Hematopoietic multipotent progenitor cell (in vitro differentiated cells): ENCODE data around the gene WFDC10B. TPM values are rescaled to one million over a fixed set of nuclear protein-coding genes. Genes with fewer than 3 reads are reported as not detected.
"Not testable (repeated sequence)": the region's sequence is repeated elsewhere in the genome, so short reads cannot be mapped to it uniquely, and the experiment has no call there.

ENCODE experiments used
- DNase-seq, 3 donors: peaks; one replicate each; pipeline ENCODE4 v3.0.0-alpha.2; 2011 to 2015; ENCODE audit warnings: low read depth in 2 of 3, low spot score in 2 of 3
- total RNA-seq: library from RNA; depleted of rRNA; stranded (reverse); fragments of >200 nt; gene quantifications from one replicate; pipeline ENCODE4 v1.2.3, GENCODE V29; 2012

The WFDC10B gene
- total RNA-seq = not detected

DNA sequence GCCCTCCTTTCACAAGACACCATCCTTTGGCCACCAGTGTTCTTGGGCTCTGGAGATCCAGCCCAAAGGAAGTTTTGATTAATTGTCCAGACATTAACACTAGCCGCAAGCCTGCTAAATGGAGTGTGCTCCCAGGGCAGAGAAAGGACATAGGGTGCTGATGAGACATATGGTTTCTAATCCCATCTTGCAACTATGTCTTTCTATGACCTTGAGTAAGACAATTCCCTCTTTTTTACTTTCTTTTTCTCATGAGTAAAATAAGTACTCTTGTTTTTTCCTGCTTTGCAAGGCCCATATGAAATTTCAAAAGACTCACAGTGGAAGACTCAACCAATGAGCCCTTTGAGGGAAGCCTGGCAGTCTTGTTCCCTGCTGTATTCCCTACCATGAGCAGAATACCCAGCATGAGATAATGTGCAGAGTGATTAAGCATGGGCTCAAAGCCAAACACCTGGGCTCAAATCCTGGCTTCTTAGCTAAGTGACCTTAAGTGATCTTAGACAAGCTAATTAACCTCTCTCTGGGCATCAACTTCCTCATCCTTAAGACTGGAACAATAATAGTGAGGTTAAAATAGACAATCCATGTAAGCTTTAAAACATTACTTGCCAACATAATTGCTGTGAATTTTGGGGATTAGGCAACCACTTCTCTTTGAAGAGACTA, at the start of gene WFDC10B:
WFDC10B (minus strand) TSS at position 51 of the 669 bp plus-strand sequence. CDS start 19,027 bp downstream, outside the sequence.
- DNase-seq = no peak

DNA sequence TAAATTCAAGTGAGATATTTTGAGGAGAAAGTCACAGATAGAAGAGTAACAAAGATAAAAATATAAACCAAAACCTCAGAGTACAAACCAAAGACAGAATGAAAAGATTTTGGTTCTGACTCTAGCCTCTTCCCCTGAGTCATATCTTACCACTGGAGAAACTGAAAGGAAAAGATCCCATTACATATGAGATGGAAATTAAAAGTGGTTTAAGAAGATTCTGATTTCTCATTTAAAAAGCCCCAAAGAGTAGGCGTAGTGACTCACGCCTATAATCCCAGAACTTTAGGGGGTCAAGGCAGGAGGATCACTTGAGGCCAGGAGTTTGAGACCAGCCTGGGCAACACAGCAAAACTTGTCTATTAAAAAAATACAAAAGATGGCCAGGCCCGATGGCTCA, 47.9 kb upstream of the WFDC10B start:
- DNase-seq = no peak

DNA sequence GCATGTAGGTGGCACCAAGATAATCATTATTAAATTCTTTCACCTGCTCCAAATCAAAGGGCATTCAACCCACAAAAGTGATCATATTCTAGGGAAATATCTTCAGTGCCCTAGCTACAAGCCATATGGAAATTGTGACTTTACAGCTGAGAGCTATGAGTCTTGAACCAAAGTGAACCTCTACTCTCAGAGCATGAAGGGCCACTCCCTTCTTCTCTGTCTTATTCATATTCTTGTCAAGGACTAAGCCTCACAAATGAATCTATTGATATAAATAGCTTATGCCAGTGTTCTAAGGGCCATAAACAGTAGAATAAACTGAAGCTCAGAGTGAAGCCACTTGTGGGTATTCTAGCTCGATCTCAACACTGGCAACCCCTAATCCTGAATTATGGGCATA, 46.9 kb upstream of the WFDC10B start:
- no peak for DNase-seq

DNA sequence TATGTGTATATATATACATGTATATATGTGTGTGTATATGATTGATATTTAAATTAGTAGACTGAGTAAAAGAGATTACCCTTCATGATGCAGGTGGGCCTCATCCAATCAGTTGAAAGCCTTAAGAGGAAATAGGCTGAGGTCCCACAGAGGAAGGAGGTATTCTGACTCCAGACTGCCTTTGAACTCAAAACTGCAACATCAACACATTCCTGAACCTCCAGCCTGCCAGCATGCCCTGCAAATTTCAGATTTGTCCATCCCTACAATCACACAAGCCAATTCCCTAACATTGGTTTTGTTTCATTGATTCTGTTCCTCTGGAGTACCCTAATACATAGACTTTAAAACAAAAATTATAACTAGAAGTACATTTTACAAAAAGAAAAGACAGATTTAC, 40.2 kb upstream of the WFDC10B start:
- no peak for DNase-seq

DNA sequence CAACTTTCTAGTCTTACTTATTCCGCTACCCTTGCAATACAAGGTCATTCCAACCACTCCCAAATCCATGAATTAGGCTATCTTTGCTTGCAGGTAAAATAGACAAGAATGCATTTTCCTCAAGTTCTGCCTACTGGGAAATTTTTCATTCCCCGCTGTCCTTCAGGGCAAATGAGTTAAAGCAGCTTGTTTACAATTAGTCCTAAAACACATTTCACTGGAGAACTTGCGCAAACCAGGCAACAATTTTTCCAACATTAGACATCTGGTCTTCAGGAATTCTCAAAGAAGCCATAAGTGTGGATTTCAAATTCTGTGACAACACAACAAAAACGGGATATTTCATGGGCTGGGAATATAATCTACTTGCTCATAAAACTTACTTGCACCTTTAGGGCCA, 37.8 kb upstream of the WFDC10B start:
- DNase-seq = no peak

DNA sequence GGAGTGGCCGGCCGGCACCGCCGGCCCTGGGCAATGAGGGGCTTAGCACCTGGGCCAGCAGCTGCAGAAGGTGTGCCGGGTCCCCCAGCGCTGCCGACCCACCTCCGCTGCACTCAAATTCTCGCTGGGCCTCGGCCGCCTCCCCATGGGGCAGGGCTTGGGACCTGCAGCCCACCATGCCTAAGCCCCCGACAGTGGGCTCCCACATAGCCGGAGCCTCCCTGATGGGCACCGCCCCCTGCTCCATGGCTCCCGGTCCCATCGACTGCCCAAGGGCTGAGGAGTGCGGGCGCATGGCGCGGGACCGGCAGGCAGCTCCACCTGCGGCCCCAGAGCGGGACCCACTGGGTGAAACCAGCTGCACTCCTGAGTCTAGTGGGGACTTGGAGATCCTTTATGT, 31.2 kb upstream of the WFDC10B start:
- DNase-seq = no peak

DNA sequence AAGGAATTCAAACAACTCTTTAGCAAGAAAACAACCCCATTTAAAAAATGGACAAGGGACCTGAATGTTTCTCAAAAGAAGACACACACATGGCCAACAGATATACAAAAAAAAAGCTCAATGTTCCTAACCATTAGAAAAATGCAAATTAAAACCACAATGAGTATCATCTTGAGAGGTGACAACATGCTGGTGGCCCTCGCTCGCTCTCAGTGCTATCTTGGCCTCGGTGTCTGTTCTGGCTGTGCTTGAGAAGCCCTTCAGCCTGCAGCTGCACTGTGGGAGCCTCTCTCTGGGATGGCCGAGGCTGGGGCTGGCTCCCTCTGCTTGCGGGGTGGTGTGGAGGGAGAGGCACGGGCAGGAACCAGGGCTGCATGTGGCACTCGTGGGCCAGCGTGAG, 30.7 kb upstream of the WFDC10B start:
- DNase-seq = no peak

DNA sequence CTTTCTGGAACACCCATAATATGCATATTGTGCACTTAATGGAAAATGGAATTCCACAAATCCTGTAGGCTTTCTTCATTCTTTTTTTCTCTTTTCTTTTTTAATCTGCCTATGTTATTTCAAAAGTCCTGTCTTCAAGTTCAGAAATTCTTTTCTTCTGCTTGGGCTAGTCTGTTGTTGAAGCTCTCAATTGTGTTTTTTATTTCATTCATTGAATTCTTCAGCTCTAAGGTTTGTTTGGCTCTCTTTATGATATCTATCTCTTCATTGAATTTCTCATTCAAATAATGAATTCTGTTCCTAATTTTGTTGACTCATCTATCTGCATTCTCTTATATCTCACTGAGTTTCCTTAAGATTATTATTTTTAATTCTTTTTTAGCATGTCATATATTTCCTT, 27.4 kb upstream of the WFDC10B start:
- no peak for DNase-seq

DNA sequence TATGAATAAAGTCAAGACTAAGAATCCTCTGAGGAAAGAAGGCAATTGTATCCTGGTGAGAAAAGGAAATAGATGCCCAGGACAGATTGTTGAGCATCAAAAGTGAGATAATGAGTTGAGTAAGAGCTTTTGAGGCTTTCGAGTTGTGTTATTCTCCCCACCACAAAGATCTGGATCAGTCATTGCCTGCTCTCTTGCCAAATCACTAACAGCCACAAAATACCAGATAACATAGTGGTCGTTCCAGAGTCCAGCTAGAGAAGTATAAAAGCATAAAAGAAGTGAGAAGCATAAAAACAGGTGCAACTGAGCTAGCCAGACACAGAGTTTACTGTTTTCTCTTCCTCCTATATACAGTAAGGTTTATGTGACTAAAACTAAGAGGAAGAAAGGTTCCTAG, 22.2 kb upstream of the WFDC10B start:
- DNase-seq = no peak

DNA sequence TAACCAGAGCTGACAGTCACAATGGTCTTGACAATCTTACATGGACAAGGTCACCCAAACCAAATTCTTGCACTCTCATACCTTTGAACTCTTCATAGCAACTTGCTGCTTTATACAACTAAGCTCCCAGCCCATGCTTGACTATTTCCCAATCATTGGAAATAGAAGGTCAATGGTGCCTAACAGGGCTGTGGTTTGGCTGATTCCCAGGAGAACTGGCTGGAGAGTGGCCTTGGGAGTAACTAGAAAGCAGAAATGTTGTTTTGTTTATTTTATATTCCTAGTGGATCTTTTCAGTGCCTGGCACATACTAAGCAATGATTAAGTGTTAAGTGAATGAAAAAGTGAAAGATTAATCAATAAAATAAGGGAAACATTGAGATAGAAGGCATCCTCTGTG, 20.3 kb upstream of the WFDC10B start:
- DNase-seq = no peak

DNA sequence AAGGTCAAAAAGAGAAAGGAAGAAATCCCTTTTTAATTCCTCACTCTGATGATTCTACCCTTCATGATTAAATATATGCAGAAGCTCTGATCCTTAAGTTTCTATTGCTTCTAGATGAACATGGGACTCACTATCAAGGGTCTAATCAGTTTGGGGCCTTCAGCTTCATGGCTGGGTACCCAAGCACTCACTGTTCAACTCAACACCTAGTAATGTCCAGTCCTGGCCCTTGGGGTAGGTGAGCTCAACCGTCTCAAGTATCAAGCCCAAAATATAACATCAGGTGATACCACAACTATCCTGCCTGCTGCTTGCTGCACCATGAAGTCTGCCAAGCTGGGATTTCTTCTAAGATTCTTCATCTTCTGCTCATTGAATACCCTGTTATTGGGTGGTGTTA, 17.2 kb upstream of the WFDC10B start, which contains the start of gene SPINT4:
SPINT4 (plus strand) TSS at position 301 of the 400 bp plus-strand sequence; CDS start at position 322, 21 bp downstream.
- no peak for DNase-seq

DNA sequence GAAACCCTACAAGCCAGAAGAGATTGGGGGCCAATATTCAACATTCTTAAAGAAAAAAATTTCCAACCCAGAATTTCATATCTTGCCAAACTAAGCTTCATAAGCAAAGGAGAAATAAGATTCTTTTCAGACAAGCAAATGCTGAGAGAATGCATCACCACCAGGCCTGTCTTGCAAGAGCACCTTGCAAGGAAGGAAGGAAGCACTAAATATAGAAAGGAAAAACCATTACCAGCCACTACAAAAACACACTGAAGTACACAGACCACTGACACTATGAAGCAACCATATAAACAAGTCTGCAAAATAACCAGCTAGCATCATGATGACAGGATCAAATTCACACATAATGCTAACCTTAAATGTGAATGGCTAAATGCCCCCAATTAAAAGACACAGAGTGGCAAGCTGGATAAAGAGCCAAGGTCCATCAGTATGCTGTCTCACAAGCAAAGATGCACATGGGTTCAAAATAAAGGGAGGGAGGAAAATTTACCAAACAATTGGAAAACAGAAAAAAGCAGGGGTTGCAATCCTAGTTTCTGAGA, 11.4 kb upstream of the WFDC10B start:
- DNase-seq = not testable (repeated sequence)

DNA sequence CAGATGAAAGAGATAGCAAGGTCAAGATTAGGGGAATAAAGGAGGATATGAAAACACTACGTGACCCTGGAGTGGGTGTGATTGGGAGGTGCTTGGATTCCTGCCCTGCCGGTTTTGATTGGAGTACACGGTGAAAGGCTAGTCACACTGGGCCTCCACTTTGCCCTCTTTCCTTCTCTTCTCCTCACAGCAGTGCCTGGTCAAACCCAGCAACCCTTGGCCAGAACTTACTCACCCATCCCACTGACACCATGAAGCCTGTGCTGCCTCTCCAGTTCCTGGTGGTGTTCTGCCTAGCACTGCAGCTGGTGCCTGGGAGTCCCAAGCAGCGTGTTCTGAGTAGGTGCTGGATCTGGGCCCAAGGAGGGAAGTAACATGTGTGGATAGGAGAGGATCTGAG, 2.9 kb downstream of the WFDC10B start, which contains the start of gene WFDC13:
WFDC13 (plus strand) TSS at position 166 of the 400 bp plus-strand sequence; CDS start at position 252, 86 bp downstream.
- no peak for DNase-seq

DNA sequence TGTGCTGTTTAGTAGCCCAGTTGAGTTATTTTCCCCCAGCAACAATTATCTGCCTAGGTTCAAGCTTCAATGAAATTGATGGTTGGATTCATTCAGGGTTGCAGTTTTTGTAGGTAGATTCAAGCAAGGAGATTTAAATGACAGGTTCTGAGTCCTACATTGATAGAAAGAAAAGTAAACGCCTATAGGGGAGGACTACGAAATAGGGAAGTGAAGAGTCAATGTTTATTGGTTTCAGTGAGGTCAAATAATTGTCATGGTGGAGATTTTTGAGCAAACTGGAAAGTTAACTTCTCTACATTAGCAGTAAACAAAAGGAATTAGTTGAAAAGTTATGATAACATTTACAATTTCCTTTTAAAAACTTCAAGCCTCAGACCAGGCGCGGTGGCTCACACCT, 3.7 kb downstream of the WFDC10B start:
- no peak for DNase-seq

DNA sequence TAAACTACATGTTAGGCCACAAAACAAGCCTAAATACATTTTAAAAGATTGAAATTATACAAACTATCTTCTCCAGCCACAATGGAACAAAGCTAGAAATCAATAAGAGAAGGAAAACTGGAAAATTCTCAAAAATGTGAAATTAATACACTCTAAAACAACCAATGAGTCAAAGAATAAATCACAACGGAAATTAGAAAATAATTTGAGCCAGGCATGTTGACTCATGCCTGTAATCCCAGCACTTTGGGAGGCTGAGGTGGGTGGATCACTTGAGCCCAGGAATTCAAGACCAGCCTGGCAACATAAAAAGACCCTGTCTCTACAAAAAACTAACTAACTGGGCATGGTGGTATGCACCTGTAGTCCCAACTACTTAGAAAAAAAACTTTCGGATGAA, 9.3 kb downstream of the WFDC10B start:
- DNase-seq = no peak

DNA sequence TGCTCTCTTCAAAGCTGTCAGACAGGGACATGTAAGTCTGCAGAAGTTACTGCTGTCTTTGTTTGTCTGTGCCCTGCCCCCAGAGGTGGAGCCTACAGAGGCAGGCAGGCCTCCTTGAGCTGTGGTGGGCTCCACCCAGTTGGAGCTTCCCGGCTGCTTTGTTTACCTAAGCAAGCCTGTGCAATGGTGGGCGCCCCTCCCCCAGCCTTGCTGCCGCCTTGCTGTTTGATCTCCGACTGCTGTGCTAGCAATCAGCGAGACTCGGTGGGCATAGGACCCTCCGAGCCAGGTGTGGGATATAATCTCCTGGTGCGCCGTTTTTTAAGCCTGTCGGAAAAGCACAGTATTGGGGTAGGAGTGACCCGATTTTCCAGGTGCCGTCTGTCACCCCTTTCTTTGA, 11.5 kb downstream of the WFDC10B start:
- DNase-seq = not testable (repeated sequence)

DNA sequence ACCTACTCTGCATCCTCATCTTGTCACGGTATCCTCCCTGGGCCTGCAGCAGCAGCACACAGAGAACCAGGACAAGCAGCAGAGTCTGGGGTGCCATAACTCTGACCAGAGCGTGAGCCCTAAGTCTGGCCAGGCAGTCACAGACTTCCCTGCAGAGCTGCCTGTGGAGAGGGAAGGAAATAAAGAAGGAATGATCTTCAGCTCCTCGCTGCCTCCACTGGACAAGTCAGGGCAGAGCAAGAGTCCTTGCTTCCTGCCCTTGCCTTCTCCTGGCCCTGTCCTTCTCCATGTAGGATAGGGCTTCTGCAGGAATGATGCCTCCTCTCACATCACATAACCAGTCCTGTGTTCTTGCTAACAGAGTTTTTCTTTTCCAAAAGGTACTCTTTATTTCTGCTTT, 18.9 kb downstream of the WFDC10B start:
- DNase-seq = no peak

DNA sequence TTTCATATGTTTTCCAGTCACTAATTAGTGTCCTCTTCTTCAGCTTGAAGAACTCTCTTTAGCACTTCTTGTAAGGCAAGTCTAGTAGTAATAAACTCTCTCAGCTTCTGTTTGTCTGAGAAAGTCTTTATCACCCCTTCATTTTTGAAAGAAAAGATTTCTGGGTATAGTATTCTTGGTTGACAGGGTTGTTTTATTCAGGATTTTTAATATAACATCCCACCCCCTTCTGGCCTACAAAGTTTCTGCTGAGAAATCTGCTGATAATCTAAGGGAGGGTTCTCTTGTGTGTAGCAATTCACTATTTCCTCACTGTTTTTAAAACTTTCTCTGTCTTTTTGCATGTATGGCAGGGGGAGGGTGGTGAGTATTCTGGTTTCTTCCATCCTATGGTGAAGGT, 25.2 kb downstream of the WFDC10B start:
- no peak for DNase-seq

DNA sequence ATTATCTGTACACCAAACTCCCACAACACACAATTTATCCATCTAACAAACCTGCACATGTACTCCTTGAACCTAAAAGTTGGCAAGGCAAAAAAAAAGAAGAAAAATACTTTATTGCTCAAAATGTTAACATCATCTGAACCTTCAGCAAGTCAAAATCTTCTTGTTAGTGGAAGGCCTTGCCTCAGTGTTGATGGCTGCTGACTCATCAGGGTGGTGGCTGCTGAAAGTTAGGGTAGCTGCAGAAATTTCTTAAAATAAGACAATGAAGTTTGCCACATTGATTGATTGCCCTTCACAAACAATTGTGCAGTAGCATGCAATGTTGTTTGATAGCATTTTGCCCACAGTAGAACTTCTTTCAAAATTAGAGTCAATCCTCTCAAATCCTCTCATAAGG, 32.1 kb downstream of the WFDC10B start:
- DNase-seq = no peak

DNA sequence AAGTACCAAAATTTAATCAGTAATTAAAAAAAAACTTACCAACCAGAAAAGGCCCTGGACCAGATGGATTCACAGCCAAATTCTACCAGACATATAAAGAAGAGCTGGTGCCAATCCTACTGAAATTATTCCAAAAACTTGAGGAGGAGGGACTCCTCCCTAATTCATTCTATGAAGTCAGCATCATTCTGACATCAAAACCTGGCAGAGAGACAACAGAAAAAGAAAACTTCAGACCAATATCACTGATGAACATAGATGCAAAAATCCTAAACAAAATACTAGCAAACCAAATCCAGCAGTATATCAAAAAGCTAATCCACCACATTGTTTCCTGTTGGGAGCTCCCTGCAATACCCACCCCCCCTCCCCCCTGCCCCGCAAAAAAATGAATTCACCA, 34.7 kb downstream of the WFDC10B start, which contains the start of gene WFDC11:
WFDC11 (minus strand) TSS at position 101 of the 400 bp plus-strand sequence. CDS start 19,639 bp downstream, outside the sequence.
- DNase-seq = no peak

DNA sequence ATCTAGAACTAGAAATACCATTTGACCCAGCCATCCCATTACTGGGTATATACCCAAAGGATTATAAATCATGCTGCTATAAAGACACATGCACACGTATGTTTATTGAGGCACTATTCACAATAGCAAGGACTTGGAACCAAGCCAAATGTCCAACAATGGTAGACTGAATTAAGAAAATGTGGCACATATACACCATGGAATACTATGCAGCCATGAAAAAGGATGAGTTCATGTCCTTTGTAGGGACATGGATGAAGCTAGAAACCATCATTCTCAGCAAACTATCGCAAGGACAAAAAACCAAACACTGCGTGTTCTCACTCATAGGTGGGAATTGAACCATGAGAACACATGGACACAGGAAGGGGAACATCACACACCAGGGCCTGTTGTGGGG, 47.8 kb downstream of the WFDC10B start:
- not testable (repeated sequence) for DNase-seq

DNA sequence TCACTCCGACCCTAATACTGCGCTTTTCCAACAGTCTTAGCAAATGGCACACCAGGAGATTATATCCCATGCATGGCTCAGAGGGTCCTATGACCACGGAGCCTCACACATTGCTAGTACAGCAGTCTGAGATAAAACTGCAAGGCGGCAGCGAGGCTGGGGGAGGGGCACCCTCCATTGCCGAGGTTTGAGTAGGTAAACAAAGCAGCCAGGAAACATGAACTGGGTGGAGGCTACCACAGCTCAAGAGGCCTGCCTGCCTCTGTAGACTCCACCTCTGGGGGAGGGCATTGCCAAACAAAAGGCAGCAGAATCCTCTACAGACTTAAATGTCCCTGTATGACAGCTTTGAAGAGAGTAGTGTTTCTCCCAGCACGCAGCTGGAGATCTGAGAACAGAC, 53.1 kb downstream of the WFDC10B start:
- DNase-seq = not testable (repeated sequence)
